CD4-positive, alpha-beta T cell treated with Interleukin-17A for 4 hours (primary cell): ENCODE measurements around the gene SYNDIG1.
"Not testable (repeated sequence)": the region's sequence is repeated elsewhere in the genome, so short reads cannot be mapped to it uniquely, and the experiment has no call there.

Experiments used
- DNase-seq: peaks from one replicate; pipeline ENCODE4 v3.0.0-alpha.2; 2020; ENCODE audit warnings: mixed read lengths

Gene SYNDIG1

GRCh38 chr20:24493661-24494459 lies 24.4 kb downstream of the SYNDIG1 start:
- DNase-seq: no peak

GRCh38 chr20:24494460-24494920 lies 25.1 kb downstream of the SYNDIG1 start:
- no peak for DNase-seq

GRCh38 chr20:24495266-24495665 lies 25.8 kb downstream of the SYNDIG1 start:
- no peak for DNase-seq

GRCh38 chr20:24497851-24498250 lies 28.4 kb downstream of the SYNDIG1 start:
- DNase-seq: no peak

- no peak for DNase-seq
These were observed 29.2 kb downstream of the SYNDIG1 start for GRCh38 chr20:24498641-24499040.

- no peak for DNase-seq
These were observed 30.0 kb downstream of the SYNDIG1 start for GRCh38 chr20:24499472-24499871.

GRCh38 chr20:24501764-24502556 lies 32.5 kb downstream of the SYNDIG1 start:
- no peak for DNase-seq

- DNase-seq: no peak
These were observed 33.2 kb downstream of the SYNDIG1 start for GRCh38 chr20:24502661-24503060.

GRCh38 chr20:24503352-24503931 lies 34.0 kb downstream of the SYNDIG1 start:
- no peak for DNase-seq

GRCh38 chr20:24504331-24505285 lies 35.2 kb downstream of the SYNDIG1 start:
- DNase-seq: no peak

- no peak for DNase-seq
These were observed 36.7 kb downstream of the SYNDIG1 start for GRCh38 chr20:24506146-24506545.

- no peak for DNase-seq
These were observed 37.3 kb downstream of the SYNDIG1 start for GRCh38 chr20:24506696-24507095.

- no peak for DNase-seq
These were observed 37.9 kb downstream of the SYNDIG1 start for GRCh38 chr20:24507182-24507853.

- DNase-seq: not testable (repeated sequence)
These were observed 43.0 kb downstream of the SYNDIG1 start for GRCh38 chr20:24512441-24512840.

GRCh38 chr20:24518515-24518914 lies 49.1 kb downstream of the SYNDIG1 start:
- DNase-seq: no peak

- DNase-seq: no peak
These were observed 50.0 kb downstream of the SYNDIG1 start for GRCh38 chr20:24519476-24519875.

- DNase-seq: no peak
These were observed 51.6 kb downstream of the SYNDIG1 start for GRCh38 chr20:24521032-24521431.

GRCh38 chr20:24522452-24523330 lies 53.3 kb downstream of the SYNDIG1 start:
- no peak for DNase-seq

- DNase-seq: no peak
These were observed 54.2 kb downstream of the SYNDIG1 start for GRCh38 chr20:24523661-24524060.

GRCh38 chr20:24528583-24529368 lies 59.3 kb downstream of the SYNDIG1 start:
- no peak for DNase-seq
